Stimulated activated CD4-positive, alpha-beta T cell treated with anti-CD3 and anti-CD28 coated beads, Interleukin-1b, Interleukin-23, amount 100 ng/mL, for 4 hours (primary cell): ENCODE results near the gene YPEL3.

Experiments used
- DNase-seq, 2 donors: peaks; one replicate each; pipeline ENCODE4 v3.0.0-alpha.2; 2020; ENCODE audit warnings: low read depth in 2 of 2

The YPEL3 gene

GRCh38 chr16:30090610-30091331 lies 5.2 kb downstream of the YPEL3 start:
- DNase-seq = no peak

DNA sequence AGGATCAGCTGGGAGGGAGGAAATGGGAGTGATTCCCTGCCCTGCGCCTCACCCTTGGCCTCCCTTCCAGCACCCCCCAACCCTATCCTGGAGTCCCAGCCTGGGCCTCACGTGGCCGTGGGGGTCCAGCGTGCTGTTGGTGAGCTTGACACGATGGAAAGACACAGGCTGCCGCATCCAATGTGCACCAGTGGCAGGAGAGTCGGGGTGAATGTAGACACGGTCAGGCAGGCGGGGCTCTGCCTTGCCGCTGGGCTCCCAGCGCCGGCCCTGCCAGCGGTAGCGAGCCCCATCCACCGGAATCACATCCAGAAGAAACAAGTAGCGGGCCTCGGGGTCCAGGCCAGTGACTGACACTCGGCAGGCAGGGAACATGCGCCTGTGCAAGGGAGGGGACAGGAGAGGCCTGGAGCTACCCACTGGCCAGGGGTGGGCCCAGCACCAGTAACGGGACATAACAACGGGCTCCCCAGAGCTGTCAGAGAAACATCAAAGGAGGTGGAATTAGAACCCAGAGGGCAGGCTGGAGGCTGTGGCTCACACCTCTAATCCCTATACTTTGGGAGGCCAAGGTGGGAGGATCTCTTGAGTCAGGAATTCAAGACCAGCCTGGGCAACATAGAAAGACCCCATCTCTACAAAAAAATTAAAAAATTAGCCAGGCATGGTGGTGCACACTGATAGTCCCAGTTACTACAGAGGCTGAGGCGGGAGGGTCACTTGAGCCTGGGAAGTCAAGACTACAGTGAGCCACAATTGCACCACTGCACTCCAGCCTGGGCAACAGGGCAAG lies 7.0 kb downstream of the YPEL3 start:
- DNase-seq = no peak

- DNase-seq = no peak
Measured at GRCh38 chr16:30088237-30088831, 7.7 kb downstream of the YPEL3 start.

GRCh38 chr16:30087181-30087898 lies 8.7 kb downstream of the YPEL3 start:
- no peak for DNase-seq

DNA sequence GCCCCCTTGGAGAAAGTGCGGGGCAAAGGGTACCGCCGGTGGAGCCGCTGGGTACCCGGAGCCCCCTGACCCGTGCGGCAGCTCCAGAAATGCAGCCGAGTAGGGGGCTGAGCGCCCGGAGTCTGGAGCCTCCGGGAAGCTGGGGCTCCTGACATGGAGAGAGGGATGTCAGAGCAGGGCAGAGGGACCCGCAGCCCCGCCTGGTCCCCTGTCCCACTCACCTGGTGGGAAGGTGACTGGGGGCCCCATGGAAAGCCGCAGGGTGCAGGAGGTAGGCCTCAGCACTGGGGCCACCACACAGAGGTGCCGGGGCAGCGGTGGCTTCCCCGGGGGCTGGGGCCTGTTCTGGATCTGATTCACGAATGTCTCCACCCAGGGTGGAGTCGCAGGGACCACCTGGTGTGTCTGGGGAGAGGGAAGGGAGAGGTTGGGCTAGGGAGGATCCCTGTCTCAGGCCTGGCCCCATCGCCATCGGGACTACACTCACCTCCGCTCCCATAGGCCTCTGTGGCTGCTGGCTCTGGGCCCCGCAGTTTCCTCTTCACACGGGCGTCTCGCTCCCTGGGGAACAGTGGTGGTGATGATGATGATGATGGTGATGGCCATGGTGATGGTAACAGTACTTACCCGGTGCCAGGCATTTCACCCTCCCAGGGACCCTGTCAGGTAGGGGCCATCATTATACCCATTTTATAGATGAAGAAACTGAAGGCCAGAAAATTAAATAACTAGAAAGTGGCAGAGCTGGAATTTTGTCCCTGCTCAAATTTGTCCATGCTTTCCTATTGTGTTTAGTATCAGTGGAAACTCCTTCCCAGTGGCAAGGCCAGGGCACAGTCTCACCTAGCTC lies 9.5 kb downstream of the YPEL3 start:
- DNase-seq = no peak

DNA sequence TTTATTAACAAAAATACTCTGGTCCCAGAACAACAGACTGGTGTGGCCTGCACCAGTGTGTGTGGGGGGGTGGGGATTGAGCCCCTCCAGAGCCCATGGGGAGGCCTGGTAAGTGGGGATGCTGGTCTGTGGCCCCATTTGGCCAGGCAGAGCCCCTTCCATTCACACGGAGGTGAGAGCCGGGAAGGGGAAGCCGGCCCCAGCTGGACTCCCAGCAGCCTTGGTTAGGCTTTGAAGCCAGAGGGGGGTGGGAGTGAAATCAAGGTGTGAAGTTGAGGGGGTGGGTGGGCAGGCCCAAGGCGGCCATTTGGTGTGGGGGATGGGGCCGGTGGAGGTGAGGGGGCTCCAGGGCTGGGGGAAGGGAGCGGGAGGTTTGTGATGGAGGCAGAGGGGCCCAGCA lies 10.2 kb downstream of the YPEL3 start:
- no peak for DNase-seq

DNA sequence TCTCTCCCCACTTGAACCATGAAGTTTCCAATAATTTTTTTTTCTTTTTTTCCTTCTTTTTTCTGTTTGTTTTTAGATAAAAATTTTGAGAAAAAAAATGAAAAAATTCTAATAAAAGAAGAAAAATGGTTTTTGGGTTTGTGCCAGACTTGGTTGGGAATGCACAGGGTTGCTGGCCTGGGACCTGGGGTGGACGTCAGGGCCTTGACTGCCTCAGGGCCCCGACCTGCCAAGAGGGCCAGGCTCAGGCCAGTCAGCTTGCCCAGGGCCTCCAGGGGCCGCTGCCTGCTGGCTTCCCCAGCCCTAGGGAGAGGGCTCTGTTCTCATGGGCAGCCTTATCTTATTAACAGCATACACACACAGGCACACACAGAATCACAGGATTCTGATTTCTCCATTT lies 10.8 kb downstream of the YPEL3 start:
- no peak for DNase-seq

GRCh38 chr16:30084816-30085159 lies 11.2 kb downstream of the YPEL3 start:
- no peak for DNase-seq

GRCh38 chr16:30084096-30084815 lies 11.8 kb downstream of the YPEL3 start:
- no peak for DNase-seq

GRCh38 chr16:30083216-30084055 lies 12.6 kb downstream of the YPEL3 start:
- no peak for DNase-seq

GRCh38 chr16:30082545-30083090 lies 13.4 kb downstream of the YPEL3 start:
- DNase-seq = no peak

DNA sequence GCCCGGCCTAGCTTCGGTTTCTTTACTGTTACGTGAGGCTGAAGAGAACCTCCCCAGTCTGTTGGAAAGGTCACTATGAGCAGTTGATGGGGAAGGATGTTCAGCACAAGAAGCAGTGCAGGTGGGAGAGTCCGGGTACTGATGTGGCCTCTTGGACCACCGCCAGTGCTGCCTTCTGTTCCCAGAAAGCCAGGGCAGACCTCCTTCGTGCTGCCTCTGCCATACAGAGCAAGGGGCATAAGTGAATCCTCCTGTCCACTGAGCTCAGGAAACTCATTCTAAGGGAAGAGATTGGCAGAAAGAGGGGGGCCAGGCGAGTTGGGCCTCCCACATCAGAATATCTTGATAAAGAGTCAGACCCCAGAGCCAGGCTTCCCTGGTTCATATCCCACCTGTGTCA lies 16.5 kb downstream of the YPEL3 start:
- no peak for DNase-seq

- DNase-seq = no peak
Measured at GRCh38 chr16:30078744-30079143, 17.3 kb downstream of the YPEL3 start.

DNA sequence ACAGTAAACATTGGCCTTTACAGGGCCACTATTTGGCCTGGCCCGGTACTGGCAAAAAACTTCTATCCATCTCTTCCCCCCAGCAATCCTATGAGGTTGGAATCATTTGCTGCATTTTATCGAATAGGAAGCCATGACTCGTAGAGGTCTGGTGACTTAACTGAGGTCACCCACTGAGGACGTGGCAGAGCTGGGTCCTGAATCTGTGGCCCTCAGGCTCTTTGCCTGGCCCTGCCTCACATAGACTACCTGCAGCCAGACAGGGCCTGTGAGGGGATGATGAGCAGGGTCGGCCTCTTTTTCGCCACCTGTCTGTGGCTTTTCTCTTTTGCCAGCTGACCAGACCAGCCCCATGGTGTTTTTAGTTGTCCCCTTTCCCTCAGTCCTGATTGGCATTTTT lies 18.4 kb downstream of the YPEL3 start:
- DNase-seq = no peak

GRCh38 chr16:30076276-30076791 lies 19.7 kb downstream of the YPEL3 start:
- DNase-seq = no peak

DNA sequence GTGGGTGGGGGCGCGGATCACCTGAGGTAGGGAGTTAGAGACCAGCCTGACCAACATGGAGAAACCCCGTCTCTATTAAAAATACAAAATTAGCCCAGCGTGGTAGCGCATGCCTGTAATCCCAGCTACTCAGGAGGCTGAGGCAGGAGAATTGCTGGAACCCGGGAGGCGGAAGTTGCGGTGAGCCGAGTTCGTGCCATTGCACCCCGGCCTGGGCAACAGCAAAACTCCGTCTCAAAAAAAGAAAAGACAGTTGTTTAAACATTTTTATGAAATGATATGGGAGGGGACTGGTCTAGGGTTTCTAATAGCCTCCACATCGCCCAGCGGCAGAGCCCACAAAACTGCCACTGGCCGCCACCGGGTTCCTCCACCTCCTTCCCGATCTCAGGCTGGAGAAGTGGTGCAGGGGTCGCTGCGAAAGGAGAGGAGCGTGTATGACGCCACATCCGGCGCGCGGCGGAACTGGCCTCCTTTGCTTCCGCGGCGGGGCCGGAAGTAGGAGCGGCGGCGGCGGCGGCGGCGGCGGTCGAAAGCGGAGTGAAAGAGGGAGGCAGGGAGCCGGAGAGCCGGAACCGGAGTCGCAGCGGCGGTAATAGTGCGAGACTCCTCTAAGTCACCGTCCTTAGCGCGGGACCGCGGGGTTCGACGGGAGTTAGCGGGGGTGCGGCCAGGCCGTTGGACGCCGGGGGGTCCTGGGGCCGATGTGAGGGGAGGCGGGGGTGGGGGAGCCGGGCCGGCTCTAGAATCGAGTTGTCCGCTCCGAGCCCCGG lies 20.3 kb downstream of the YPEL3 start, which contains the start of gene PPP4C:
PPP4C (plus strand) TSS at position 492 of the 773 bp plus-strand sequence. CDS start 384 bp downstream, outside the sequence.
- DNase-seq = peak; percentile 78 to 86

GRCh38 chr16:30070490-30070889 lies 25.5 kb downstream of the YPEL3 start:
- DNase-seq = no peak
